Activated naive CD8-positive, alpha-beta T cell treated with anti-CD3 and anti-CD28 coated beads, Interleukin-2, amount 10 ng/mL, durations not matched to agents 7 days and 5 days (primary cell): Measurements from ENCODE around the gene RCAN3. TPM values are rescaled to one million over a fixed set of nuclear protein-coding genes. Genes with fewer than 3 reads are reported as not detected.
"Not testable (repeated sequence)": the region's sequence is repeated elsewhere in the genome, so short reads cannot be mapped to it uniquely, and the experiment has no call there.

Experiments used
- ATAC-seq: fragments of 150-1000 bp; cut with Tn5 transposase; one replicate; pipeline ENCODE4 v1.10.0; 2021; ENCODE audit warnings: low read depth, moderate library complexity
- POLR2A ChIA-PET: fragments of 350-600 bp; sonication (Branson Sonifier 250); formaldehyde crosslinking; loops from one replicate; lab custom pipeline; 2021; ENCODE audit warnings: antibody characterized with exemption; lab: Charles Lee
- DNase-seq: peaks from one replicate; pipeline ENCODE4 v3.0.0; 2021
- H3K27ac Mint-ChIP-seq: one replicate; pipeline ENCODE4 v1.8.0; 2022; ENCODE audit warnings: mild to moderate bottlenecking, mixed read lengths
- H3K27me3 Mint-ChIP-seq: one replicate; pipeline ENCODE4 v1.8.0; 2022; ENCODE audit warnings: mild to moderate bottlenecking, moderate library complexity, mixed read lengths
- H3K36me3 Mint-ChIP-seq: one replicate; pipeline ENCODE4 v1.8.0; 2021; ENCODE audit warnings: mild to moderate bottlenecking, mixed read lengths
- H3K4me1 Mint-ChIP-seq: one replicate; pipeline ENCODE4 v1.8.0; 2021; ENCODE audit warnings: mixed read lengths
- H3K4me3 Mint-ChIP-seq: one replicate; pipeline ENCODE4 v1.8.0; 2022; ENCODE audit warnings: mild to moderate bottlenecking, moderate library complexity, mixed read lengths
- H3K9me3 Mint-ChIP-seq: one replicate; pipeline ENCODE4 v1.8.0; 2021; ENCODE audit warnings: mixed read lengths
- total RNA-seq, 2 experiments: library from RNA; stranded (reverse); gene quantifications; one replicate each; pipeline ENCODE4 v1.2.3, GENCODE V29; 2021

The RCAN3 gene
- total RNA-seq, 2 experiments from 2014 or later: 77.4 to 84.8 TPM

- ATAC-seq (peak; percentile 70), DNase-seq (no peak)
- Mint-ChIP-seq H3K9me3 (no peaks in the 10 kb centered on the region), H3K36me3 (peaks cover 26% of the 10 kb centered on the region), H3K27me3 (no peaks in the 10 kb centered on the region), H3K27ac (no peak overlapping the region), H3K4me1 (peaks cover 13% of the 10 kb centered on the region), H3K4me3 (no peak overlapping the region)
- POLR2A ChIA-PET: interaction anchor here (0.5 to 2.9 kb wide), 9 partner anchors 20 to 112 kb away, joined by 3 to 18 read pairs (median 5); partner anchors contain the start of genes NIPAL3 and RCAN3
Observed at GRCh38 chr1:24526940-24527542, 24.4 kb downstream of the RCAN3 start.

GRCh38 chr1:24528744-24529143 is 26.1 kb downstream of the RCAN3 start:
- H3K27ac Mint-ChIP-seq: peak overlapping the region; percentile 62
- H3K27me3 Mint-ChIP-seq: no peaks in the 10 kb centered on the region
- ATAC-seq (no peak), DNase-seq (no peak)
- peaks cover 18% of the 10 kb centered on the region for H3K4me1 Mint-ChIP-seq
- no peak overlapping the region for H3K4me3 Mint-ChIP-seq
- POLR2A ChIA-PET: interaction anchor here (1.5 to 1.8 kb wide), 2 partner anchors 27 to 113 kb away, joined by 6 to 7 read pairs; partner anchors contain the start of genes NIPAL3 and RCAN3
- no peaks in the 10 kb centered on the region for H3K9me3 Mint-ChIP-seq
- H3K36me3 Mint-ChIP-seq: peaks cover 33% of the 10 kb centered on the region

GRCh38 chr1:24529292-24529691 is 26.7 kb downstream of the RCAN3 start:
- H3K4me1 Mint-ChIP-seq: peaks cover 23% of the 10 kb centered on the region
- H3K27me3 Mint-ChIP-seq: not testable (repeated sequence)
- POLR2A ChIA-PET: interaction anchor here (0.7 to 1.5 kb wide), 2 partner anchors 27 to 53 kb away, joined by 4 to 7 read pairs; partner anchors contain the start of gene RCAN3

GRCh38 chr1:24535021-24535424 is 32.4 kb downstream of the RCAN3 start:
- no peaks in the 10 kb centered on the region for H3K9me3 Mint-ChIP-seq
- H3K27ac Mint-ChIP-seq: peak overlapping the region; percentile 97
- ATAC-seq (peak; percentile 82), DNase-seq (peak; percentile 80)
- POLR2A ChIA-PET: interaction anchor here (0.5 to 5.3 kb wide), 7 partner anchors 30 to 696 kb away, joined by 4 to 45 read pairs (median 8); partner anchors contain the start of genes NIPAL3 and RCAN3
- H3K4me3 Mint-ChIP-seq: peak overlapping the region; percentile 88
- peaks cover 34% of the 10 kb centered on the region for H3K4me1 Mint-ChIP-seq
- H3K27me3 Mint-ChIP-seq: no peaks in the 10 kb centered on the region
- H3K36me3 Mint-ChIP-seq: peaks cover 48% of the 10 kb centered on the region

More at GRCh38 chr1:24529292-24529691, 26.7 kb downstream of the RCAN3 start:
- not testable (repeated sequence) for DNase-seq, H3K27ac Mint-ChIP-seq, H3K4me3 Mint-ChIP-seq, ATAC-seq, H3K9me3 Mint-ChIP-seq
- H3K36me3 Mint-ChIP-seq: peaks cover 39% of the 10 kb centered on the region

- Mint-ChIP-seq H3K36me3 (peaks cover 45% of the 10 kb centered on the region), H3K9me3 (no peaks in the 10 kb centered on the region), H3K27ac (peak overlapping the region; percentile 97), H3K4me3 (peak overlapping the region; percentile 88), H3K4me1 (peaks cover 41% of the 10 kb centered on the region), H3K27me3 (no peaks in the 10 kb centered on the region)
- POLR2A ChIA-PET: interaction anchor here (1.1 to 5.3 kb wide), 6 partner anchors 31 to 123 kb away, joined by 4 to 45 read pairs (median 7); partner anchors contain the start of genes NIPAL3 and RCAN3
- no peak for ATAC-seq
- no peak for DNase-seq
Observed at GRCh38 chr1:24535778-24536177, 33.1 kb downstream of the RCAN3 start.

- Mint-ChIP-seq H3K4me3 (peak overlapping the region; percentile 88), H3K4me1 (peaks cover 47% of the 10 kb centered on the region), H3K9me3 (no peaks in the 10 kb centered on the region), H3K27ac (peak overlapping the region; percentile 97), H3K27me3 (no peaks in the 10 kb centered on the region), H3K36me3 (peaks cover 42% of the 10 kb centered on the region)
- DNase-seq (peak; percentile 55), ATAC-seq (peak; percentile 61)
- POLR2A ChIA-PET: interaction anchor here (0.6 to 5.3 kb wide), 3 partner anchors 35 to 121 kb away, joined by 4 to 45 read pairs (median 11); partner anchors contain the start of genes NIPAL3 and RCAN3
Observed at GRCh38 chr1:24536391-24536840, 33.8 kb downstream of the RCAN3 start.

- no peak for ATAC-seq
- Mint-ChIP-seq H3K36me3 (peaks cover 18% of the 10 kb centered on the region), H3K4me3 (peak overlapping the region; percentile 55), H3K27me3 (no peaks in the 10 kb centered on the region), H3K9me3 (no peaks in the 10 kb centered on the region), H3K4me1 (peaks cover 54% of the 10 kb centered on the region), H3K27ac (peak overlapping the region; percentile 43)
- POLR2A ChIA-PET: interaction anchor here (0.6 to 1.7 kb wide), 7 partner anchors 33 to 581 kb away, joined by 3 to 5 read pairs (median 3); partner anchors contain the start of genes NIPAL3 and PNRC2
- DNase-seq: no peak
Observed at GRCh38 chr1:24540051-24540905, 37.6 kb downstream of the RCAN3 start.

GRCh38 chr1:24540906-24541710 is 38.5 kb downstream of the RCAN3 start:
- DNase-seq (no peak), ATAC-seq (peak; percentile 48)
- peaks cover 16% of the 10 kb centered on the region for H3K36me3 Mint-ChIP-seq
- H3K4me3 Mint-ChIP-seq: peak overlapping the region; percentile 55
- no peaks in the 10 kb centered on the region for H3K27me3 Mint-ChIP-seq
- H3K9me3 Mint-ChIP-seq: no peaks in the 10 kb centered on the region
- H3K4me1 Mint-ChIP-seq: peaks cover 56% of the 10 kb centered on the region
- peak overlapping the region; percentile 43 for H3K27ac Mint-ChIP-seq
- POLR2A ChIA-PET: interaction anchor here (0.6 to 1.7 kb wide), 9 partner anchors 17 to 581 kb away, joined by 3 to 5 read pairs (median 3); partner anchors contain the start of genes NIPAL3 and PNRC2

- Mint-ChIP-seq H3K4me3 (peak overlapping the region; percentile 48), H3K9me3 (no peaks in the 10 kb centered on the region), H3K27me3 (no peaks in the 10 kb centered on the region), H3K36me3 (peaks cover 10% of the 10 kb centered on the region), H3K4me1 (peaks cover 49% of the 10 kb centered on the region), H3K27ac (peak overlapping the region; percentile 43)
- POLR2A ChIA-PET: interaction anchor here (0.7 to 1.7 kb wide), 5 partner anchors 16 to 126 kb away, joined by 3 to 5 read pairs (median 4); partner anchors contain the start of gene NIPAL3
- peak; percentile 64 for DNase-seq
- no peak for ATAC-seq
Observed at GRCh38 chr1:24541711-24542346, 39.2 kb downstream of the RCAN3 start.

GRCh38 chr1:24544239-24544638 is 41.6 kb downstream of the RCAN3 start:
- Mint-ChIP-seq H3K9me3 (no peaks in the 10 kb centered on the region), H3K36me3 (peaks cover 2% of the 10 kb centered on the region), H3K4me1 (peaks cover 43% of the 10 kb centered on the region), H3K27ac (no peak overlapping the region), H3K4me3 (no peak overlapping the region), H3K27me3 (peaks cover 10% of the 10 kb centered on the region)
- POLR2A ChIA-PET: no interaction called here
- DNase-seq (no peak), ATAC-seq (no peak)

- POLR2A ChIA-PET: no interaction called here
- peaks cover 35% of the 10 kb centered on the region for H3K4me1 Mint-ChIP-seq
- no peak for DNase-seq
- H3K27me3 Mint-ChIP-seq: peaks cover 10% of the 10 kb centered on the region
- H3K27ac Mint-ChIP-seq: no peak overlapping the region
- peak overlapping the region; percentile 7 for H3K4me3 Mint-ChIP-seq
- H3K36me3 Mint-ChIP-seq: no peaks in the 10 kb centered on the region
- ATAC-seq: no peak
- no peaks in the 10 kb centered on the region for H3K9me3 Mint-ChIP-seq
Observed at GRCh38 chr1:24545662-24546061, 43.0 kb downstream of the RCAN3 start.

GRCh38 chr1:24547195-24547594 is 44.6 kb downstream of the RCAN3 start:
- POLR2A ChIA-PET: no interaction called here
- Mint-ChIP-seq H3K4me1 (peaks cover 20% of the 10 kb centered on the region), H3K36me3 (no peaks in the 10 kb centered on the region), H3K9me3 (no peaks in the 10 kb centered on the region), H3K4me3 (no peak overlapping the region), H3K27ac (no peak overlapping the region), H3K27me3 (peaks cover 10% of the 10 kb centered on the region)
- ATAC-seq (no peak), DNase-seq (no peak)
